Posterior vena cava (tissue), 2 donors: ENCODE results near the gene INA. TPM values are rescaled to one million over a fixed set of nuclear protein-coding genes. Genes with fewer than 3 reads are reported as not detected.
"Not testable (repeated sequence)": the region's sequence is repeated elsewhere in the genome, so short reads cannot be mapped to it uniquely, and the experiment has no call there.

Experiments
- DNase-seq: peaks from one replicate; pipeline ENCODE4 v3.0.0-alpha.2; 2020; ENCODE audit warnings: low spot score
- intact Hi-C, 2 donors: fragments of 100-400 bp; cut with DNase I; formaldehyde crosslinking; loops; one replicate each; pipeline versions ENCODE4 v1.14.1 to v1.14.2; 2022 to 2023
- long read RNA-seq, 2 donors: library from polyadenylated mRNA; unstranded; transcript quantifications; one replicate each; pipeline ENCODE4 v2.0.0, GENCODE V29; 2020 to 2021
- total RNA-seq, 2 donors: library from RNA; stranded (reverse); fragmentation: NEBNext Ultra II Directional; extraction: Animal tissue kit (Norgen Biotek cat#: 25700); gene quantifications; one replicate each; pipeline ENCODE4 v1.2.1, GENCODE V29; 2021
- donor health status: DM: yes; HTN: yes; CAD: no.
- donor health status: DM: yes; HTN: yes; CAD: no.

INA gene
- total RNA-seq = under 1 TPM in 1 of 2 donors, not detected in 1; 0.10 TPM
- long read RNA-seq, donor 1 = 0 reads
- long read RNA-seq, donor 2 = 0 reads

DNA sequence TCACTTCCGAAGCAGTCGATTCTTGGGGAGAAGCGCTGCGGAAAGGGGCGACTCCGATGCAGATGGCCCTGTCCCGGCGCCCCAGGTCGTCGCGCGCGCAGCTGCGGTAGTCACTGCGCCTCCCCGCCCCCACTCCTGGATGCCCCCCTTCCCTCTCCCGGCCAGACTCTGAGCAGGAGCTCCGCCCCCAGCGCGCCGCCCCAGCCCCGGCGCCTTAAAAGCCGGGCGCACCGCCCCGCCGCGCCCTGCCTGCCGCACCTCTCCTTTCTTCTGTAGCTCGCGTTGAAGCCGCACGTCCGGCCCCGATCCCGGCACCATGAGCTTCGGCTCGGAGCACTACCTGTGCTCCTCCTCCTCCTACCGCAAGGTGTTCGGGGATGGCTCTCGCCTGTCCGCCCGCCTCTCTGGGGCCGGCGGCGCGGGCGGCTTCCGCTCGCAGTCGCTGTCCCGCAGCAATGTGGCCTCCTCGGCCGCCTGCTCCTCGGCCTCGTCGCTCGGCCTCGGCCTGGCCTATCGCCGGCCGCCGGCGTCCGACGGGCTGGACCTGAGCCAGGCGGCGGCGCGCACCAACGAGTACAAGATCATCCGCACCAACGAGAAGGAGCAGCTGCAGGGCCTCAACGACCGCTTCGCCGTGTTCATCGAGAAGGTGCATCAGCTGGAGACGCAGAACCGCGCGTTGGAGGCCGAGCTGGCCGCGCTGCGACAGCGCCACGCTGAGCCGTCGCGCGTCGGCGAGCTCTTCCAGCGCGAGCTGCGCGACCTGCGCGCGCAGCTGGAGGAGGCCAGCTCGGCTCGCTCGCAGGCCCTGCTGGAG, at the start of gene INA:
Gene INA (plus strand): TSS at position 243 of the 817 bp plus-strand sequence. CDS start 74 bp downstream, at position 317.
- intact Hi-C loops = no loop called here
- DNase-seq = no peak

DNA sequence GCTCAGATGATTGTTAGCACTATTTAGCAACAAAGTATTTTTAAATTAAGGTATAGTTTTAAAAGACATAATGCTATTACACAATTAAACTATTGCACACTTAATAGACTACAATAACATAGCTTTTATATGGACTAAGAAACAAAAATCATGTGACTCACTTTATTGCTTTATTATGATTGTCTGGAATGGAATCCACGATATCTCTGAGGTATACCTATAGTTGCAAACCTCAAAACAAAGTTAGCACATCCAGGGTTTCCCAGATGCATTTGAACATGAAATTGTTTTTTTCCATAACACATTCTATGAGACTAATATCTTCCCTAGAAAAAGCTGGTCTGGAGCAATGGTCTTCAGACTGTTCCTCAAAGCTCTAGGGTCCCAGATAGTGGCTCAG, 49.5 kb upstream of the INA start:
- no peak for DNase-seq
- intact Hi-C loops = no loop called here

DNA sequence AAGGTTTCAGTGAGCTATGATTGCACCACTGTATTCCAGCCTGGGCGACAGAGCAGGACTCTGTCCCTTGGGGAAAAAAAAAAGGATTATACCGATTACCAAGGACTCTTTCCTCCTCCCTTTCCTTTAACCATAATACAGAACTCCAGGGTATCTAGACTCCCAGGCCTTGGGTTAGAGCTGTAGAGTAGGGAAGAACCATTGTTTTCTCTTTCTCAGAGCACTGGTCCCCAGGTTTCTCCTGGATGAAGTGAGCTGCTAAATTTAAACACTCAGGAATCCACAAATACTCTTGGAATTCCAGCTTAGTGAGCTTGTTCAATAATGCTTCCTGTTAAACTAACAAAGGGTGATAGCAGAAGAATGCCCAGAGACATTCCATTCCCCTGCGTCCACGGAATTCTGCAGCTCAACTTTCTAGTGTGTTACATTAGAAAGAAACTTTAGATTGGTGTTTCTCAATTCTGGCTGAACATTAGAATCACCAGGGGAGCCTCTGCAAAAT, 45.8 kb upstream of the INA start:
- intact Hi-C loops = loop anchor here in 1 of 2 donors (10.0 kb wide), 1 partner anchor 136 kb away; no protein-coding TSS in a partner anchor

DNA sequence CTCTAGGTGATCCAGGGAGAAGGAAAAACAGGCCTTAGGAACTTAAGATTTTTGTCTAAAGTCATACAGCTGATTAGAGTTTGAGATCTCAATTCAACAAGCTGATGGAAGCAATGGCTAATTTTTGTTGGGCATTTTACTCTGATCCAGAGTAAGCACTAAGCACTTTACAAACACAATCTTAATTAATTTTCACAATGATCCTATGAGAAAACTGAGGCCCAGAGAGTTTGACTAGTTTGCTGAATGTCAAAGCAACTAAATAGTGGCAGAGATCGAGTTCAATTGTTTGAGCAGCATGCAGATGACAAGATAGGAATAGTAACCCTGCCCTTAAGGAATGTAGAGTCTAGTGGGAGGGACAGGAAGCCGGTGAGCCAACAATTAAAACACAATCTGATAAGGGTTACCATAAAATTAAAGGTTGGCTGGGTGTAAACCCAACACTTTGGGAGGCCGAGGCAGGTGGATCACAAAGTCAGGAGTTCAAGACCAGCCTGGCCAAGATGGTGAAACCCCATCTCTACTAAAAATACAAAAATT, 44.7 kb upstream of the INA start:
- DNase-seq = no peak
- intact Hi-C loops = loop anchor here in 1 of 2 donors (10.0 kb wide), 1 partner anchor 137 kb away; no protein-coding TSS in a partner anchor

More for the DNA sequence above, 45.8 kb upstream of the INA start:
- no peak for DNase-seq

GRCh38 chr10:103232772-103233488, 44.0 kb upstream of the INA start:
- no peak for DNase-seq
- intact Hi-C loops = loop anchor here in 1 of 2 donors (10.0 kb wide), 1 partner anchor 138 kb away; no protein-coding TSS in a partner anchor

- DNase-seq = no peak
- intact Hi-C loops = loop anchor here in 1 of 2 donors (10.0 kb wide), 1 partner anchor 141 kb away; no protein-coding TSS in a partner anchor
These were observed 41.2 kb upstream of the INA start for GRCh38 chr10:103235775-103236174.

DNA sequence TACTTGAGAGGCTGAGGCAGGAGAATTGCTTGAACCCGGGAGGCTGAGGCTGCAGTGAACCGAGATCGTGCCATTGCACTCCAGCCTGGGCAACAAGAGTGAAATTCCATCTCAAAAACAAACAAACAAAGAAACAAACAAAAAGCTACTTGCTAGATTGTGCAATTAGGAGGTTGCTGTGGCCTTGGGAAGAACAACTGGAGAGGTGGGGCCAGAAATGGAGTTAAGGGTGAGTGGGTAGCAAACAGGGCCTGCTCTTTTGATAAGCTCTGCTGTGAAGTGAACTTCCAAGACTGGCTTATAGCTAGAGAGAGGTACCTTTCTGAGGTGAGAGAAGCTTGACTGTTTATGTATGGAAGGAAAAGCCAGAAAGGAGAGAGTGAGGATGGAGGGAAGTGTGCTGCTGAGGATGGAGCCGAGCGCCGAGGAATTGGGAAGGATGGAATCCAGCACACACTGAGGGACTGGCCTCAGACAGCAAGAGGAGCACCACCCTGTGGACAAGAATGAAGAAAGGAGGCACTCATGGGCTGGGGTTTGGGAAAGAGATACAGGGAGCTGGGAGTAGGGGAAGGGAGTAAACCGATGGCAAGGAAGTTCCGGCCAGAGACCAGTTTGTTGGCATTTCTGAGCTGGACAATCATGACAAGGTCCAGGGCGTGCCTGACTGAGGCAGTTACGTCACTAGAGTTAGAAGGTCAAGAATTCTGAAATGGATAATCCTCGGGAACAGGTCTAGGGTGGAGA, 38.3 kb upstream of the INA start:
- DNase-seq = no peak
- intact Hi-C loops = loop anchor here in 1 of 2 donors (10.0 kb wide), 1 partner anchor 144 kb away; no protein-coding TSS in a partner anchor

DNA sequence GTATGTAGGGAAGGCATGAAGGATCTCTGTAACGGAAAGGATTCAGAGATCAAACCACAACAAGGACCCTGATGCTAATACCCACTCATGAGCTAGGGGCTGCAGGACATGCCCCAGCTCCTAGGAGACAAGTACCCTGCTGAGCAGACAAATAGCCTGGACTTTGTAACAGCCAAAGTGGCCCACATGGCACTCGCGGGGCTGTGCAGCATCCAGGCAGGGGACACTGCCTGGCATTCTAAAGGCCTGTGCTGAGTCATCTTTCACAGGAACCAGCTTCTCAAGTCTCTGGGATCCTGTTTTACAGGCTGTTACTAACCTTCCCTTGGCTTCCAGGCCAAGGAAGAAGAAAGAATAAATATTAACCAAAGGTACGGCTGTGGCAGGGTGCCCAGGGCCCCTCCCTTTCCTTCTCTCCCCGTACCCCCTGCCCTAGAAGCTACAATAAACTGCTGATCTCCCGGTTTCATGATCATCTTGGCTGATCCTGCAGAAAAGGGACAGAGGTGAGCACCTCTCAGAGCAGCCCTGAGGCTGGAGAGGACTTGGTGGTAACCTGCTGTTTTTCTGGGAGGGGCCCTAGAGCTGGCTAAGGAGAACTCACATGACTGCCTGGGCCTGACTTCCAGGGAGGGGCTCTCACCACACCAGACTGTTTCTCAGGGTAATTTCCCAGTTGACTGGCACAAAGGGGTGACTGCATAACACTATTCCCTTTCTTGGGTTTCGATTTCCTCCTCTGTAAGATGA, 35.5 kb upstream of the INA start:
- intact Hi-C loops = loop anchor here (10.0 kb wide), 3 partner anchors 47 to 327 kb away; partner anchors contain the start of genes CNNM2 (in 1 of the 2) and NT5C2 (in 1 of the 2)

GRCh38 chr10:103244666-103245271, 32.2 kb upstream of the INA start:
- intact Hi-C loops = loop anchor here (10.0 kb wide), 3 partner anchors 50 to 330 kb away; partner anchors contain the start of genes CNNM2 (in 1 of the 2) and NT5C2 (in 1 of the 2)
- no peak for DNase-seq

More for the DNA sequence above, 35.5 kb upstream of the INA start:
- no peak for DNase-seq

- intact Hi-C loops = loop anchor here (10.0 kb wide), 3 partner anchors 51 to 331 kb away; partner anchors contain the start of genes CNNM2 (in 1 of the 2) and NT5C2 (in 1 of the 2)
- DNase-seq = not testable (repeated sequence)
These were observed 31.4 kb upstream of the INA start, which contains the start of gene RPEL1 for GRCh38 chr10:103245587-103245986. Gene RPEL1 (plus strand): TSS chr10:103245887. CDS start chr10:103245997, 110 bp downstream.

GRCh38 chr10:103246324-103246723, 30.6 kb upstream of the INA start:
- intact Hi-C loops = loop anchor here (10.0 kb wide), 3 partner anchors 52 to 332 kb away; partner anchors contain the start of genes CNNM2 (in 1 of the 2) and NT5C2 (in 1 of the 2)
- DNase-seq = no peak

DNA sequence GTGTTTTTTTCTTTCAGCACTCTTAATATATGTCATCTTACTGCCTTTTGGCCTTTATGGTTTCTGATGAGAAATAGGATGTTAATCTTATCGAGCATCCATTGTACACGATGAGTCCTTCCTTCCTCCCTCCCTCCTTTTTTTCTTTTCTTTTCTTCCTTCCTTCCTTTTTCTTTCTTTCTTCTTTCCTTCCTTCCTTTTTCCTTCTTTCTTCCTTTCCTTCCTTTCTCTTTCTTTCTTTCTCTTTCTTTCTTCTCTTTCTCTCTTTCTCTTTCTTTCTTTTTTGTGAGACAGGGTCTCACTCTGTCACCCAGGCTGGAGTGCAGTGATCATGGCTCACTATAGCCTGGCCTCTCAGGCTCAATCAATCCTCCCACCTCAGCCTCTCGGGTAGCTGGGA, 22.8 kb upstream of the INA start:
- no peak for DNase-seq
- intact Hi-C loops = loop anchor here in 1 of 2 donors (5.0 to 10.0 kb wide), 2 partner anchors 71 to 337 kb away; partner anchors contain the start of gene CNNM2

DNA sequence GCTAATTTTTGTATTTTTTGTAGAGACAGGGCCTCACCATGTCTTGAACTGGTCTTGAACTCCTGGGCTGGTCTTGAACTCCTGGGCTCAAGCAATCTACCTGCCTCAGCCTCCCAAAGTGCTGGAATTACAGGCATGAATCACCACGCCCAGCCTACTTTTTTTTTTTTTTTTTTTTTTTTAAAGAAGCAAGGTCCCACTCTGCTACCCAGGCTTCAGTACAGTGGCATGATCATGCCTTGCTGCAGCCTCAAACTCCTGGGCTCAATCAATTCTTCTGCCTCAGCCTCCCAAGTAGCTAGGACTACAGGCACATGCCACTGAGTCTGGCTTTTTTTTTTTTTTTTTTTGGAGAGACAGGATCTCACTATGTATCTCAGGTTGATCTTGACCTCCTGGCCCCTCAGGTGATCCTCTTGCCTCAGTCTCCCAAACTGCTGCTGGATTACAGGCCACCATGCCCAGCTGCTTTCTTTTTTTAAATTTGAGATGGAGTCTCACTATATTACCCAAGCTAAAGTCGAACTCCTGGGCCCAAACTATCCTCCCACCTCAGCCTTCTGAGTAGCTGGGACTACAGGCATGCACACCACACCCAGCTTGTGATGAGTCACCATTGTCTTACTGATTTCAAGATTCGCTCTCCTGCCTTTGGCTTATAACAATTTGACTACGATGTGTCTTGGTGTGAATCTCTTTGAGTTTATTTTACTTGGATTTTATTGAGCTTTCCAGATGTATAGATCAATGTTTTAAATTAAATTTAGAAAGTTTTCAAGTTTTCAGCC, 22.2 kb upstream of the INA start:
- intact Hi-C loops = loop anchor here in 1 of 2 donors (5.0 to 10.0 kb wide), 2 partner anchors 70 to 337 kb away; partner anchors contain the start of gene CNNM2
- no peak for DNase-seq

GRCh38 chr10:103256613-103257012, 20.3 kb upstream of the INA start:
- DNase-seq = no peak
- intact Hi-C loops = loop anchor here in 1 of 2 donors (10.0 kb wide), 1 partner anchor 68 kb away; no protein-coding TSS in a partner anchor

- intact Hi-C loops = loop anchor here in 1 of 2 donors (10.0 kb wide), 1 partner anchor 67 kb away; no protein-coding TSS in a partner anchor
- no peak for DNase-seq
These were observed 19.1 kb upstream of the INA start for GRCh38 chr10:103257812-103258211.

DNA sequence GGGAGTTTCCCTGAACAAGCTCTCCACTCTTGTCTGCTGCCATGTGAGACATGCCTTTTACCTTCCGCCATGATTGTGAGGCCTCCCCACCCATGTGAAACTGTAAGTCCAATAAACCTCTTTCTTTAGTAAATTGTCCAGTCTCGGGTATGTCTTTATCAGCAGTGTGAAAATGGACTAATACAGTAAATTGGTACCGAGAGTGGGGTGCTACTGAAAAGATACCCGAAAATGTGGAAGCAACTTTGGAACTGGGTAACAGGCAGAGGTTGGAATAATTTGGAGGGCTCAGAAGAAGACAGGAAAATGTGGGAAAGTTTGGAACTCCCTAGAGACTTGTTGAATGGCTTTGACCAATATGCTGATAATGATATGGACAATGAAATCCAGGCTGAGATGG, 18.0 kb upstream of the INA start:
- intact Hi-C loops = loop anchor here in 1 of 2 donors (10.0 kb wide), 1 partner anchor 66 kb away; no protein-coding TSS in a partner anchor
- DNase-seq = not testable (repeated sequence)
